MCF 10A (cell line): ENCODE measurements around the gene TMEM42. TPM values are rescaled to one million over a fixed set of nuclear protein-coding genes. Genes with fewer than 3 reads are reported as not detected.

ENCODE experiments used
- BruUV-seq: library from RNA; stranded (reverse); fragments of 400-500 nt; replicated peaks from 2 replicates; lab custom pipeline; 2021; lab: Mats Ljungman, UMichigan
- CTCF ChIA-PET: fragments of 300-600 bp; sonication (Branson Sonifier 250); formaldehyde crosslinking; extraction: SDS; loops from one replicate; lab custom pipeline; 2021; ENCODE audit warnings: antibody characterized with exemption, inconsistent platforms; lab: Yijun Ruan, JAX
- POLR2A ChIA-PET: fragments of 300-600, 350-650 bp; sonication (Branson Sonifier 250); formaldehyde crosslinking; extraction: SDS; loops from one replicate; lab custom pipeline; 2020; ENCODE audit warnings: antibody characterized with exemption, inconsistent platforms; lab: Yijun Ruan, JAX
- DNase-seq: peaks from one replicate; pipeline ENCODE4 v3.0.0-alpha.2; 2018; ENCODE audit not compliant: unreplicated experiment
- H3K27ac Mint-ChIP-seq: one replicate; pipeline ENCODE4 v1.8.0; 2022; ENCODE audit warnings: mild to moderate bottlenecking, low read depth, mixed read lengths; ENCODE audit not compliant: unreplicated experiment
- H3K27me3 Mint-ChIP-seq: one replicate; pipeline ENCODE4 v1.8.0; 2022; ENCODE audit warnings: mixed read lengths; ENCODE audit not compliant: insufficient read depth, unreplicated experiment
- H3K36me3 Mint-ChIP-seq: one replicate; pipeline ENCODE4 v1.8.0; 2022; ENCODE audit warnings: mild to moderate bottlenecking, moderate library complexity, mixed read lengths; ENCODE audit not compliant: insufficient read depth, unreplicated experiment
- H3K4me1 Mint-ChIP-seq: one replicate; pipeline ENCODE4 v1.8.0; 2022; ENCODE audit warnings: mixed read lengths; ENCODE audit not compliant: insufficient read depth, unreplicated experiment
- H3K4me3 Mint-ChIP-seq: one replicate; pipeline ENCODE4 v1.8.0; 2022; ENCODE audit warnings: mild to moderate bottlenecking, moderate library complexity, mixed read lengths; ENCODE audit not compliant: unreplicated experiment
- H3K9me3 Mint-ChIP-seq: one replicate; pipeline ENCODE4 v1.8.0; 2022; ENCODE audit warnings: mixed read lengths; ENCODE audit not compliant: unreplicated experiment
- CTCF ChIP-seq: fragments of 200-600 bp; IDR thresholded peaks from one replicate; pipeline ENCODE4 v1.8.0; 2022; ENCODE audit warnings: antibody characterized with exemption, mild to moderate bottlenecking; ENCODE audit not compliant: unreplicated experiment
- intact Hi-C: fragments of 100-400 bp; cut with micrococcal nuclease; formaldehyde crosslinking; loops from 2 replicates; pipeline ENCODE4 v1.14.1; 2022
- total RNA-seq: library from RNA; stranded (reverse); gene quantifications from 2 replicates; pipeline ENCODE4 v1.2.3, GENCODE V29; 2022

TMEM42 gene
- total RNA-seq, 1 experiment from 2014 or later, result 27.6 TPM

DNA sequence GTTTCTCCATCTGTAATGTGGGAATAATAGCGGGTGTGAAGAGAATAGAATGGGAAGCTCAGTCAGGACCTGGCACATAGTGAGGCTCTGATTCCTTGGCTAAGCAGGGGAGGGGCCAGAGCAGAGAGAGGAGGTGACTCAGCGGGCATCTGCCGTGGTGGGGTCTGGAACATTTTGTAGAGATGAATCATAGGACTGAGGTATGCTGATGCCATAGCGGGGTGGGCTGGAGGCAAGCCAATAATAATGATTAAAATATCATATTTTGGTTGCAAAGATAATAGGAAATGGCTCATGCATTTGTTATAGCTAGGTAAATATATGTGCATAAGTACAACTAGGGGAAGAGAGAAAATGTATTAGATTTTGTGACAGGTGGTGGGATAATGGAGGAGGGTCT lies 23.9 kb downstream of the TMEM42 start:
- Mint-ChIP-seq H3K4me3 (peak overlapping the region; percentile 30), H3K9me3 (no peaks in the 10 kb centered on the region), H3K4me1 (peaks cover 47% of the 10 kb centered on the region), H3K27ac (peak overlapping the region; percentile 79), H3K27me3 (no peaks in the 10 kb centered on the region), H3K36me3 (peaks cover 7% of the 10 kb centered on the region)
- intact Hi-C loops, result loop anchor here (2.0 to 10.0 kb wide), 4 partner anchors 29 to 237 kb away; partner anchors contain the start of genes EXOSC7 and ZDHHC3
- BruUV-seq, result no TSS peak
- peak; percentile 98 for DNase-seq
- CTCF ChIA-PET, result interaction anchor here (0.7 to 3.5 kb wide), 3 partner anchors 21 to 123 kb away, joined by 3 to 13 read pairs (median 4); no protein-coding TSS in a partner anchor
- POLR2A ChIA-PET, result interaction anchor here (0.8 to 3.5 kb wide), 10 partner anchors 22 to 547 kb away, joined by 3 to 36 read pairs (median 6); partner anchors contain the start of genes EXOSC7, KIAA1143, KIF15 and TCAIM
- TF ChIP-seq CTCF, result no peak

DNA sequence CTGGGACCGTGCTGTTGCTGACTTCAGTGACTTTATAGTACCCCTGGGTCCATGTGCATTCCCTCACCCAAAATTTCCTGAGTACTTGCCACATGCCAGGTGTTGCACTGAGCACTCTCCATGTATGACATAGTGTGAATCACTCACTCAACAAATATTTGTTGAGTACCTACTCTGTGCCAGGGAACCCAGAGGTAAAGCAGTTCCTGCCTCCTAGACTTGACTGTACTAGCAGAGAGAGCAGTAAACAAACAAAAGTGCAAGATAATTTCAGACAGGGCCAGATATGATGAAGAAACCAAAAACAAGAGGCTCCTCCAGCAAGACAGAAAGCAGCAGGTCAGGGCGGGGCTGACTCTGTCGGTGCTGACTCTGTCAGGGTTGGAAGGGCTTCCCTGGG lies 24.8 kb downstream of the TMEM42 start:
- intact Hi-C loops, result loop anchor here (2.0 to 10.0 kb wide), 3 partner anchors 56 to 236 kb away; partner anchors contain the start of genes EXOSC7 and ZDHHC3
- DNase-seq, result peak; percentile 89
- no peak for TF ChIP-seq CTCF
- no peaks in the 10 kb centered on the region for H3K9me3 Mint-ChIP-seq
- H3K4me3 Mint-ChIP-seq, result peak overlapping the region; percentile 17
- BruUV-seq, result no TSS peak
- H3K27ac Mint-ChIP-seq, result peak overlapping the region; percentile 79
- H3K36me3 Mint-ChIP-seq, result peaks cover 7% of the 10 kb centered on the region
- POLR2A ChIA-PET, result interaction anchor here (0.7 to 3.5 kb wide), 8 partner anchors 20 to 548 kb away, joined by 3 to 36 read pairs (median 4); partner anchors contain the start of genes EXOSC7, KIAA1143, KIF15 and TCAIM
- H3K27me3 Mint-ChIP-seq, result no peaks in the 10 kb centered on the region
- CTCF ChIA-PET, result interaction anchor here (0.7 to 3.5 kb wide), 2 partner anchors 21 to 27 kb away, joined by 4 to 13 read pairs; no protein-coding TSS in a partner anchor
- H3K4me1 Mint-ChIP-seq, result peaks cover 51% of the 10 kb centered on the region

DNA sequence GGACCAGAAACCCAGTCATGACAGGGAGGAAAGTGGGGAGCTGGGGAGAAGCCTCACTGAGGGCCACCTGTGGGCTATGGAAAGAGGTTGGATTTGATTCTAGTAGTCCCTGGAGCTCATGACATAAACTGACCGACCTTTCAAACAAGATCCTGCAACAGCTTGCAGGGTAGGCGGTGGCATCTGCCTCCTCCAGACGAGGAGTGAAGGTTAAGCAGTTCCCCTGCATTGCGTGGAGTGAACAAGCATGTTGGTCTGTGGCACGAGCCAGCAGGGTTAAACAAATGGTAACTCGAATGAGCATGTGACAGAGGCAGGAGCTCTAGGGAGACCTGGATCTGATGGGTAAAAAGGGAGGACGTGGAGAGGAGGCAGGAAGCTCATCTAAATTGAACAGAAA lies 25.4 kb downstream of the TMEM42 start:
- BruUV-seq, result no TSS peak
- peaks cover 51% of the 10 kb centered on the region for H3K4me1 Mint-ChIP-seq
- H3K9me3 Mint-ChIP-seq, result no peaks in the 10 kb centered on the region
- peaks cover 7% of the 10 kb centered on the region for H3K36me3 Mint-ChIP-seq
- peak overlapping the region; percentile 17 for H3K4me3 Mint-ChIP-seq
- CTCF ChIA-PET, result interaction anchor here (0.7 to 3.5 kb wide), 2 partner anchors 21 to 26 kb away, joined by 4 to 13 read pairs; no protein-coding TSS in a partner anchor
- H3K27ac Mint-ChIP-seq, result peak overlapping the region; percentile 79
- no peaks in the 10 kb centered on the region for H3K27me3 Mint-ChIP-seq
- intact Hi-C loops, result loop anchor here (2.0 to 10.0 kb wide), 3 partner anchors 56 to 235 kb away; partner anchors contain the start of genes EXOSC7 and ZDHHC3
- POLR2A ChIA-PET, result interaction anchor here (0.7 to 1.4 kb wide), 4 partner anchors 19 to 125 kb away, joined by 3 to 9 read pairs (median 3); partner anchors contain the start of genes EXOSC7, KIAA1143, KIF15 and ZDHHC3
- TF ChIP-seq CTCF, result no peak
- DNase-seq, result no peak

- Mint-ChIP-seq H3K27ac (peak overlapping the region; percentile 42), H3K27me3 (no peaks in the 10 kb centered on the region), H3K36me3 (peaks cover 7% of the 10 kb centered on the region), H3K4me3 (no peak overlapping the region), H3K4me1 (peaks cover 38% of the 10 kb centered on the region), H3K9me3 (no peaks in the 10 kb centered on the region)
- ChIA-PET POLR2A (interaction anchor here (1.4 kb wide), 1 partner anchor 8 kb away, joined by 4 read pairs; no protein-coding TSS in a partner anchor), CTCF (interaction anchor here (1.8 kb wide), 1 partner anchor 31 kb away, joined by 4 read pairs; no protein-coding TSS in a partner anchor)
- no TSS peak for BruUV-seq
- no peak for DNase-seq
- no peak for TF ChIP-seq CTCF
- intact Hi-C loops, result no loop called here
These were observed 28.5 kb downstream of the TMEM42 start for GRCh38 chr3:44890258-44890657.
